Activated T-cell treated with anti-CD3 and anti-CD28 coated beads for 48 hours (primary cell): ENCODE data around the gene IMMP2L.
"Not testable (repeated sequence)": the region's sequence is repeated elsewhere in the genome, so short reads cannot be mapped to it uniquely, and the experiment has no call there.

Source experiments
- DNase-seq: peaks from one replicate; pipeline ENCODE4 v3.0.0-alpha.2; 2020; ENCODE audit warnings: low read depth

Gene IMMP2L

DNA sequence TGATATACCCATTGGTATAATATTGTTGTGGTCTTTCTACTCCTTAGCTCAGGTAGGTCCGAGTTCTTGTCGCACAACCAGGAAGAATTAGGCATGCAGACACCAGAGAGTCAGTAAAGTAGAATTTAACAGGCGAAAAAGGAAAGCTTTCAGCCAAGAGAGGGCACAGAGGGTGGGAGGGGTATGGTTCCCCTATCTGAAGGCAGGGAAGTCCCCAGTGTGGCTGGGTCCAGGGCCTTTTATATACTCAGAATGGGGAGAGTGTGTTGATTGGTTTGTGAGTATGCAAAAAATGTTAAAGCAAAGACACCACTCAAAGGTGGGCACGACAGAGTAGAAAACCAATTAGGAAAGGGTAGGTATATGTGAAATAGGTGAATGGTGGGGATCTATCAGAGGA, 53.9 kb downstream of the IMMP2L start:
- no peak for DNase-seq

DNA sequence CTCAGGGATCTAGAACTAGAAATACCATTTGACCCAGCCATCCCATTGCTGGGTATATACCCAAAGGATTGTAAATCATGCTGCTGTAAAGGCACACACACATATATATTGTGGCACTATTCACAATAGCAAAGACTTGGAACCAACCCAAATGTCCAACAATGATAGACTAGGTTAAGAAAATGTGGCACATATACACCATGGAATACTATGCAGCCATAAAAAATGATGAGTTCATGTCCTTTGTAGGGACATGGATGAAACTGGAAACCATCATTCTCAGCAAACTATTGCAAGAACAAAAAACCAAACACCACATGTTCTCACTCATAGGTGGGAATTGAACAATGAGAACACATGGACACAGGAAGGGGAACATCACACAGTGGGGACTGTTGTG, 56.9 kb downstream of the IMMP2L start:
- DNase-seq, result not testable (repeated sequence)

DNA sequence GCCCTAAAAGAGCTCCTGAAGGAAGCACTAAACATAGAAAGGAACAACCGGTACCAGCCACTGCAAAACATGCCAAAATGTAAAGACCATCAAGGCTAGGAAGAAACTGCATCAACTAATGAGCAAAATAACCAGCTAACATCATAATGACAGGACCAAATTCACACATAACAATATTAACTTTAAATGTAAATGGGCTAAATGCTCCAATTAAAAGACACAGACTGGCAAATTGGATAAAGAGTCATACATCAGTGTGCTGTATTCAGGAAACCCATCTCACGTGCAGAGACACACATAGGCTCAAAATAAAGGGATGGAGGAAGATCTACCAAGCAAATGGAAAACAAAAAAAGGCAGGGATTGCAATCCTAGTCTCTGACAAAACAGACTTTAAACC, 60.5 kb downstream of the IMMP2L start:
- not testable (repeated sequence) for DNase-seq

DNA sequence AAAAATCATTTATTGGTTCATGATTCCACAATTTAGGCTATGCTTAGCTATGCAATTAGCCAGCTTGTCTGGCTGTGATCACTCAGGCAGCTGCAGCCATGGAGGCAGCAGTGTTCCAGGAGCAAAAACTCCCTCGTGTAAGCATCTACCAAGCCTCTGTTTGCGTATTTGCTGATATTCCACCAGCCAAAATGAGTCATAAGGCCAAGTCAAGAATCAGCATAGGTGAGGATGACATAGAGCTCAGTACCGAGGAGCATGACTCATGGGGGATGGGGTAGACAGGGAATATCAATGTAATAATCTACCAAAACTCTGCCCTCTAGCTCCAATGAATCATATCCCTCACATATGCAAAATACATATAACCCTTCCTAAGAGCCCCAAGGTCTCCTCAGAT, 63.3 kb downstream of the IMMP2L start:
- no peak for DNase-seq

DNA sequence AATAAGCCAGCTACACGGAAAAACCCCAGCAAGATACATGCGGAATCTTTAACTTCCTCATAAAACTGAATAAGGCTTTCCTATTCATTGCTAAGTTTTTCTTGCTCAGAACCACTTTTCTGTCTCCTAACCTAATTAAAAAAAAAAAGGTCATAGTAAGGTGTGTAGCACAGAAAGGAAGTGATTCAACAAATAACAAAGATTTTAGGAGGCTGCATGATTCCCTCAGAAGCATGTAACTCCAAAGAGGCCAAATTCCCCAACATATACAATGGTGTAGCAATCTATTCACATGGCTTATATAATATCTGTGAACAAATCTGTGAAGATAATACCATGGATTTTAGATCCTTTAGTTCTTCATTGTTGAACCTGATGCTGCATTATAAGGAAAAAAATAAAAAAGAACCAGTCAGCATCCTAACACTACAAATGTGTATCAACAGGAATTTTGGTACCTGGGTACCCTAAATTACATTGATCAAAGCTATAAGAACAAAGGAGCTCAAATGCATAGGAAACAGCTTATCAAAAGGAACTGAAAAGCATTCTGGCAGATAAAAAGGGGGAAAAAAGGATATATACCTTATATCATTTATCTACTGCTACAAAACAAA, 63.8 kb downstream of the IMMP2L start:
- DNase-seq, result no peak

DNA sequence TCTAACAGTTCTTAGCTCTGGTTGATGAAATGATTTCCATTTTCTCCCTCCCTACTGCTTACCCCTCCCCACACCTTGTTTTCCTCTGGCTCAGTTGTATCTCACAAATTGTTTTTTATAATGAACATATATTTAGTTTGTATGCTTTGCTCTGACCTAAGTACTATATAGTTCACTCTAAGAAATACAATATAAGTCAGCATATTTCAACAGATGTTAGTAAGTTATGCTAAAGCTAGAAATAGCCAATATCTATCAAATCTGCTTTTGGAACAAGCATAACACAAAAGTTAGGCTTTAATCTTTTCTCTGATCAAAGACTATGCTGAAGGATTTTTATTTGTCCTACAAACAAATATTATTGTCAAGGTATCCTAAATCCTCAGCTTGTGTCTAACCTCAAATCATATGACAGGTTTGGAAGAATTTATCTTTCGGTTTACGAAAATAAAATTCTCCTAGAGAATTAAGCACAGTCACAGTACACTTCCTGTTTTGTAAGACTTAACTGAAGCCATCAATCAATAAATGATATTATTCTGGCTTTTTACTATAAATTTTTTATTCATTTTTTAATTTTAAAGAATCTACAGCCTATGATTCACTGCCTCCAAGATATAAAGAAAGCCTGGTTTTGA, 67.0 kb downstream of the IMMP2L start:
- no peak for DNase-seq

DNA sequence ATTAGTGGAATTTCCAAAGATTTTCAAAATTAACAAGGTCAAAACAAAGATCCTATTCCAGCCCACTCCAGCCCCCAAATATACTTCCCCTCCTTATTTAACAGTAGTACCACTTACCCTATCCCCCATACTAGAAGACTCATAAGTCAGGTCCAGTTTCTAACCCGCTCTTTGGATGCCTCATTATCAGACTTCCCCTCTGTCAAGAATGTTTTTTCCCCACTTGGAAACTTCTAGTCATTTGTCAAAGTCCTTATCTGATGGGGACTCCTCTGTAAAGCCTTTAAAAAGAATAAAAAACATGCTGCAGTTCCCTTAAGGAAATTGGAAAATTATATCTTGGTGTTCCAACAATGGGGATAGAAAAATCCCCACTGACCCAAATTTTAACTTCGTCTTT, 70.1 kb downstream of the IMMP2L start:
- DNase-seq, result no peak

DNA sequence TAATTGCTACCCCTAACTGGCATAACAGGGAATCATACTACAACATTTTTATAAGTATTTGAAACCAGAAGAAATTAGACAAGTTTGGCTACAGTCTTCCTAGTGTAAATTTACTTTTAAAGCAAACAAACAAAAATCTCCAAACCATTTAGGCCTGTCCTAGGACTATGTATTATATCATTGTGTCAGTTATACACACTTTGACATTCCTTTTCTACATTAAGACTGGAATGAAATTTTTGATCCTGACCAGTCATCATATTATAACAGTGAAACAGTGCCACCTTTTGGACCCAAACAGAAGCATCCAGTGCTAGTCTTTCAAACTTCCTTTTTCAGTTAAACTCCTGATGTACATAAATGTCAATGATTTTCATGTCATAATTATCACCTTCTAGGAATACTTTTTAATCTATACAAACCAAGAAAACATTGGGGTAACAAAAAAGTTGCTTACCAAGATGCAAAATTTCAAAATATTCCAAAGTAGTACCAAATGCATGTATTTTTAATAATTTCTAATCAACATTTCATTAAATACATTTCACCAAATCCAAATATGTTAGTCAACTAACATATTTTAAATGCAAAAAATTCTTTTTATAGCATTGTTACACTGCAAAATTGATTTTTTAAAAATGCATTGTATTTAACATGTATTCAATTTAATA, 75.7 kb downstream of the IMMP2L start:
- no peak for DNase-seq

DNA sequence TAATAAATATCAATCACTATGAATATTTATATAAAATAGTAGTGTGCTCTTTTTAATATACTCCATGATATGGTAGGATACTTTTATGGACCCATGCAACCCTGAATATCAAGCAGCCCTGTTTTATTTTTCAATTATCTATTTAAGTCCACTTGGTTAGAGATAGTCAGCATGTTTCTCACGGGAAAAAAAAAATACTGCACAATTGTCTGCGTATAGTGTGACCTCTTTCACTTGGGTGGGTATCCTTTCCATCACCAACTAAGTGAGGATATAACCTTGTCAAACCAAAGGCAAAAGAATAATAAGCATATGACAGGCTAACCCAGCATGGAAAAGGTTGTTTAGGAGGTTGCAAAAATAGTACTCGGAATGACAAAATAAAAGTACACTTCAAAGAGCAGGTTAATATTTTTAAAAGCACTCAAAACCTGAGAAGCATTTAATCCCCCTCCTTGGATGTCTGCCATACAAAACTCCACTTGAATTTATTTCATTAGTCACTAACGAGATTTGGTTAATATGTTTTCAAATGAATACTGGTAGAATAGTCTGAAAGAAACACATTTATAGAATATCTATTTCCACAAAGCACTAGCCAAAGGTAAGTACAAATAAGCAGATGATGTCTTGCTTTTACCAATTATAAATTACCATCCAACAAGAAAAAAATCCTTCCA, 76.5 kb downstream of the IMMP2L start:
- DNase-seq, result no peak

DNA sequence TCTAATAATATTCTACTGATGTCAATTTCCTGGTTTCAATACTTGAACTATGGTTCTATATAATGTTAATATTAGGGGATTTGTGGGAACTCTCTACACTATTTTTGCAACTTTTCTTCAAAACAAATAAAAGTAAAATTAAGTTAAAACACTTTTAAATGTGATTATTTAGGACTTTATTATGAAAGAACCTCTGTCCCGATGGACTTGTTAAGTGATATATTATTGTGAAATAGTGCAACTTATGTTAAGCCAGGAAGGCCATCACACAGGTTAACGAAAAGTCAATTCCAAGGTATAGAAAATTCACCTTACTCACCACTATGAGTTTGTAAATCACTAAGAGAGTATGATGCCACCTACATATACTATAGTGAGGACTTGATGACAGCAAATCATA, 79.2 kb downstream of the IMMP2L start:
- no peak for DNase-seq

DNA sequence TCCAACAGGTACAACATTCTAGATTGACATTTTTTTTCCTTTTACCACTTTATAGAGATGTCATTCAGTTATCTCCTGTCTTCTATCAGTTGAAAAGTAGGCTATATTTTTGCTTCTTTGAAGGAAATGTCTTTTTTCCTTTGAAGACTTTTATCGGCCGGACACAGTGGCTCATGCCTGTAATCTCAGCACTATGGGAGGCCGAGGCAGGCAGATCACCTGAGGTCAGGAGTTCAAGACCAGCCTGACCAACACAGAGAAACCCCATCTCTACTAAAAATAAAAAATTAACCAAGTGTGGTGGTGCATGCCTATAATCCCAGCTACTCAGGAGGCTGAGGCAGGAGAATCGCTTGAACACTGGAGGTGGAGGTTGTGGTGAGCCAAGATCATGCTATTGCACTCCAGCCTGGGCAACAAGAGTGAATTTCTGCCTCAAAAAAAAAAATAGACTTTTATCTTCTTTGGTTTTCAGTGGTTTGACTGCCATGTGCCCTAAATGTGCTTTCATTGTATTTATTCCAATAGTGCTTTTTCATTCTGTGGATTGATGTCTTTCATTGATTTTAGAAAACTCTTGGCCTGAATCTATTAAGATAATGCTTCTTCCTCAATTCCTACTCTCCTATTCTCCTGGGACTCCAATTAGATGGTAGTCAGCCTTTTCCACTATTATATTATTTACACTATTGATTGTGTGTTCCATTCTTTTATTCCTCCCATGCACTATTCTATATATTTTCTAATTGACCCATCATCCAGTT, 84.6 kb downstream of the IMMP2L start:
- no peak for DNase-seq

DNA sequence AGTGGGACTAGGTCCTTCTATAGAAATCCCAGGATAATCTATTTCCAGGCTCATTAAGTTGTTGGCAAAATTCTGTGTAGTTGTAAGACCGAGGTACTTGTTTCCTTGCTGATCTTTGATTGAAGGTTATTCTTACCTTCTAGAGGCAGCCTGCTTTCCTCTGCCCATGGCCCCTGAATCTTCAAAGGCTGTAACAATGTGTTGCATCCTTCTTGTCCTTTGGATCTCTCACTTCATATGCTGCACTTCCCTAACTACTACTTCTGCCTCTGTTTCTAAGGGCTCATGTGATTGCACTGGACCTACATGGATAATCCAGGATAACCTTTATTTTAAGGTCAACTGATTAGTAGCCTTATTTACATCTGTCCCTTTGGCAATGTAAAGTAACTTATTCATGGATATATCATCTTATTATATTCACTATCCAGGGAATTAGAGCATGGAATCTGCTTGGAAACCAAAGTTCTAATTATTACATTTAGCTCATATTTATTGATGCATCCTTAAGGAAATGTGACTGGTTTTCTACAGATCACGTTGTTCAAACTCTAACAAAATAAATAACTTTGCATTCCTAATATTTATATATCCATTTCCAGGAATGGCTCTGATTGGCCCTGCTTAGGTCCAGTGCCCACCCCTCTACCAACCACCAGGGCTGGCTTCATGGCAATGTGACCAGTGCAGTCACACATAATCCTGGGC, 85.6 kb downstream of the IMMP2L start:
- no peak for DNase-seq

DNA sequence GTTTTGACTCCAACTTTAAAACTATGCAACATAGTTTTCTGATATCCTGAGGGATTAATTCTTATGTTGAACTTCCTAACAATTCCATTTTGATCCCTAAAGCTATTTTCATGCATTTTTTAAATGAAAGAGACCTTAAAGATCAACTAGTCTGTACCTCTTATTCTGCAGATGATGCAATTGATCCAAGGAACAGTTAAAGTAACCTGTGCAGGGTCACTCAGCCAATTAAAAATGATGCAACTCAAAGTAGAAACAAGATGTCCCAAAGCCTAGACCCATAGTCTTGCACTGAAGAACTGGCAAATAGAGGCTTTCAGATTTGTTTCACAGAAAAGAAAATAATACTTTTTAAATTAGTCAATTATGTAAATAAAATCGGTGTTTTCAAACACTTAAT, 86.3 kb downstream of the IMMP2L start:
- no peak for DNase-seq

DNA sequence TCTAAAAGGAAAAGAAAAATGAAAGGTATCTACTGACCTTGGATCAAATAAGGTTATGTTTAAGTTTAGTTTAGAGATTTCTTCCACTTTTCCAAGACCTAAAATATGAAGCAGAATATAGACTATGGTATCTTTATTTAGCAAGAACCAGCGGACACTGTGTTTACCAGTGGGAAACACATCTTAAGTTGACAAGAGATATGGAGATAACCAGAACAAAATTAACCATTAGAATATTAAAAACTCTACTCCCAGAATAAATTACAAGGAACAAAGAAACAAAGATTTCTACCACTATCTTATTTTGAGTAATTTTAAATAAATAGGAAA, 86.9 kb downstream of the IMMP2L start:
- no peak for DNase-seq

DNA sequence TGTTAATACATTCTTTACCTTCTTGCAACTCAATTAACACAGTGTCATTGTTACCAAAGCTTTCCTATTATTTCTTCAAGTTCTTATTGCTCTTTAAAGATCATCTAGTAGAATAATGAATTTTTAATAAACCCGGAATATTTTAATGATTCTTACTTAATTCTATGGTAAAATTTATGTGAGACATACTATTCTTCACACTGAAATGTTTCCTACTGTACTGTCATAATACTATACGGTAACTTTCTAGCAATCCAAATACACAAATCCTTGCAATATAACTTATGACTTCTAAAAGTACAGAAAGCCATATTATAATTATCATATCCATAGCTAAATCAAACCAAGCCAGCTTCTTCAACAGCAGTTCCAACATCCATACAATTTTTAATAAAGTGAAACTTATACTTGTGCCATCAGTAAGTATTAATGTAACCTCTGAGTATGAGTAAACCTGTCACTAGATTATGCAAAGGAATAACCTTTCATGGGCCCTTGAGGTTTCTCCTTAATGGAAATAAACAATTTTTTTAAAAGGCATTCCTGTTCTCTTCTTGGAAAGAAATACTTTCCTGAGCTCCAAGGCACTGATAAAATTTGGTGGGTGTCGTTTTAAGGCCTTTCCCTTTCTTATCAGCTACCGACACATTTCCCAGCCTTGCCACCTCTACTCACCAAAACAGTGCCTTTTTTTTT, 87.4 kb downstream of the IMMP2L start:
- no peak for DNase-seq

DNA sequence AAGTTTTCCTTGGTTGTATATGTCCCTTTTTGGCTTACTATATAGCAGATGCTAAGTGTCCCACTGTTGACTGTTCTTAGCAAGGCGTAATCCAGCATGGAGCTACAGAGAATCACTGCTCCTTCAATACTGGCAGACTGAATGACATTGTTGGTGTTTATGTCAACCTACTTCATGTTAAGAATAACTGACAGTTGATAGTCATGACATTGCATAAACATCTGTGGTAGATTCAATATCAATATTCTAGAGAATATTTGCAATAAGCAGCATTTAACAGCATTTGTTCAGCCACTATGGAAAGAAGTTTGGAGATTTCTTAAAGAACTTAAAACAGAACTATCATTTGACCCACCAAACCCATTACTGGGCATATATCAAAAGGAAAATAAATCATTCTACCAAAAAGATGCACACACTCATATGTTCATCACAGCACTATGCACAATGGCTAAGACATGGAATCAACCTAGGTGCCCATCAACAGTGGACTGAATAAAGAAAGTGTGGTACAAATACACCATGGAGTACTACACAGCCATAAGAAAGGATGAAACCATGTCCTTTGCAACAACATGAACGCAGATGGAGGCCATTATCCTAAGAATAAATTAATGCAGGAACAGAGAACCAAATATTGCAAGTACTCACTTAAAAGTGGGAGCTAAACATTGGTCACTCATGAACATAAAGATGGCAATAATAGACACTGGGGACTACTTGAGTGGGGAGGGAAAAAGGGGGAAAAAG, 88.7 kb downstream of the IMMP2L start:
- no peak for DNase-seq

DNA sequence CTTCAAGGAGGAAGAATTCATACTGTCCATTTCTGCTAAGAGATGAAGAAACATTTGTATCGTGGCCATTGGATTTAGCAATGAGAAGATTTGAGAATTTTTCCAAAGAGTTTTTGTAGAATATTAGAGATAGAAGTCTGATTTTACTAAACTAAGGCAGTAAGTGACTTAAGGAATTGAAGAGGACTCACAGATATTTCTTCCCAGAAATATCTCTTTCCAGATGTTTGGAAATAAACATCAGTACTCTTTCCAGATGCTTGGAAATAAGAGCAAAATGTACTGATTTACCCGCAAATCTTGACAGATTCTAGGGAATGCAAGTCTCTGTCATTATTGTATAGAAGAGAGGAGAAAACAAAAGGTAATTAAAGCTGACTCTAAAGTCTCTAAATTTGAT, 91.3 kb downstream of the IMMP2L start:
- no peak for DNase-seq

DNA sequence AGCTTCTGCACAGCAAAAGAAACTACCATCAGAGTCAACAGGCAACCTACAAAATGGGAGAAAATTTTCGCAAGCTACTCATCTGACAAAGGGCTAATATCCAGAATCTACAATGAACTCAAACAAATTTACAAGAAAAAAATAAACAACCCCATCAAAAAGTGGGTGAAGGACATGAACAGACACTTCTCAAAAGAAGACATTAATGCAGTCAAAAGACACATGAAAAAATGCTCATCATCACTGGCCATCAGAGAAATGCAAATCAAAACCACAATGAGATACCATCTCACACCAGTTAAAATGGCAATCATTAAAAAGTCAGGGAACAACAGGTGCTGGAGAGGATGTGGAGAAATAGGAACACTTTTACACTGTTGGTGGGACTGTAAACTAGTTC, 92.4 kb downstream of the IMMP2L start:
- not testable (repeated sequence) for DNase-seq

DNA sequence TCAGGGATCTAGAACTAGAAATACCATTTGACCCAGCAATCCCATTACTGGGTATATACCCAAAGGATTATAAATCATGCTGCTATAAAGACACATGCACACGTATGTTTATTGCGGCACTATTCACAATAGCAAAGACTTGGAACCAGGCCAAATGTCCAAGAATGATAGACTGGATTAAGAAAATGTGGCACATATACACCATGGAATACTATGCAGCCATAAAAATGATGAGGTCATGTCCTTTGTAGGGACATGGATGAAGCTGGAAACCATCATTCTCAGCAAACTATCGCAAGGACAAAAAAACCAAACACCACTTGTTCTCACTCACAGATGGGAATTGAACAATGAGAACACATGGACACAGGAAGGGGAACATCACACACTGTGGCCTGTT, 96.5 kb downstream of the IMMP2L start:
- DNase-seq, result not testable (repeated sequence)

DNA sequence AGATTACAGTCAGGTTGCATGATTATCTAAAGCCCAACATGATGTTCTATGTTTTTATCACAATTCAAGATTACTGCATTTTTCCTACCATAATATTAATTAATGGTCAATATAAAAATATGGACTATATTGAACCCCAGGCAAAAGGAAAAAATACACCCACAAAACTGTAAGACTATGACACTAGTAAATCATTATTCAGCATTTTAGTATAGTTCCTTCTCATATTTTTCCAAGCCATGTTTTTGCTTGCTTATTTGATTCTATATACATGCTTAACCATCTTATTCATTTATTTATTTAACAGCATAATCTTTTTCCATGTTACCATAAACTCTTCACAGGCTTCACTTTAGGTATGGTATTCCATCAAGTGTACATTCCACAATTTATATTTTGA, 101.6 kb downstream of the IMMP2L start:
- no peak for DNase-seq
